HCT116 (cell line): ENCODE measurements around the gene MAP4. TPM values are rescaled to one million over a fixed set of nuclear protein-coding genes. Genes with fewer than 3 reads are reported as not detected.

Experiments used
- ATAC-seq: fragments of 200-7000 bp; cut with Tn5 transposase; 2 replicates; pipeline ENCODE4 v1.9.1; 2020; ENCODE audit warnings: mild to moderate bottlenecking, moderate library complexity
- BruUV-seq: library from RNA; stranded (reverse); fragments of 400-500 nt; replicated peaks from 2 replicates; lab custom pipeline; 2021; lab: Mats Ljungman, UMichigan
- CTCF ChIA-PET: fragments of 300-600 bp; sonication (Branson Sonifier 250); formaldehyde crosslinking; loops from one replicate; lab custom pipeline; 2021; ENCODE audit warnings: antibody characterized with exemption; lab: Charles Lee
- POLR2A ChIA-PET: fragments of 300-600, 350-600 bp; sonication (Branson Sonifier 250); formaldehyde crosslinking; loops from one replicate; lab custom pipeline; 2021; ENCODE audit warnings: antibody characterized with exemption; lab: Charles Lee
- RAD21 ChIA-PET, 2 experiments: fragments of 300-600 bp; sonication (Branson Sonifier 250); formaldehyde crosslinking; loops; one replicate each; lab custom pipeline; 2023; ENCODE audit warnings: low total read pairs in 2 of 2; ENCODE audit not compliant: uncharacterized antibody in 2 of 2, unreplicated experiment in 2 of 2, low non-redundant PET in 1 of 2; lab: Charles Lee
- DNase-seq: peaks from one replicate; pipeline ENCODE4 v3.0.0-alpha.2; 2010; ENCODE audit warnings: low read depth, low spot score
- H2AFZ ChIP-seq: fragments of 200-600 bp; shearing (Covaris generic), sonication (generic); 2 replicates; pipeline ENCODE4 v1.6.1; 2017; ENCODE audit warnings: low read depth, mixed run types, mixed read lengths, antibody characterized with exemption, low read length; ENCODE audit not compliant: poor library complexity, severe bottlenecking
- H3K27ac ChIP-seq: 2 replicates; pipeline ENCODE4 v1.5.1; 2012; ENCODE audit warnings: low read depth, low read length
- H3K27me3 ChIP-seq: fragments of 200-600 bp; sonication (generic); 2 replicates; pipeline ENCODE4 v1.6.1; 2016; ENCODE audit warnings: mixed run types, low read length, mixed read lengths; ENCODE audit not compliant: insufficient read depth
- H3K36me3 ChIP-seq, 2 experiments: fragments of 200-500 bp in 1 of 2; fragments of 200-600 bp in 1 of 2; sonication (Bioruptor generic) in 1 of 2; sonication (generic) in 1 of 2; 2 replicates each; pipeline versions ENCODE4 v1.5.1 to v1.6.1; 2014 to 2016; ENCODE audit warnings: low read length in 2 of 2, inconsistent platforms in 1 of 2, mixed read lengths in 1 of 2, mixed run types in 1 of 2; ENCODE audit not compliant: insufficient read depth in 2 of 2, control insufficient read depth in 1 of 2
- H3K4me1 ChIP-seq, 2 experiments: fragments of 200-600 bp in 1 of 2; sonication (generic) in 1 of 2; 2 replicates each; pipeline versions ENCODE4 v1.5.1 to v1.6.1; 2012 to 2017; ENCODE audit warnings: low read length in 2 of 2, inconsistent platforms in 1 of 2, mild to moderate bottlenecking in 1 of 2, mixed read lengths in 1 of 2, mixed run types in 1 of 2, moderate library complexity in 1 of 2; ENCODE audit not compliant: insufficient read depth in 2 of 2, control insufficient read depth in 1 of 2
- H3K4me2 ChIP-seq: fragments of 200-600 bp; sonication (generic); 2 replicates; pipeline ENCODE4 v1.6.1; 2017; ENCODE audit warnings: mixed run types, low read length, mixed read lengths
- H3K4me3 ChIP-seq, 2 experiments: fragments of 200-600 bp in 1 of 2; sonication (generic) in 1 of 2; replicated peaks in 1 of 2; 2 replicates each; pipeline ENCODE4 v1.5.1; 2011 to 2016; ENCODE audit warnings: low read length in 2 of 2, control low read depth in 1 of 2, low read depth in 1 of 2, mild to moderate bottlenecking in 1 of 2, mixed read lengths in 1 of 2, mixed run types in 1 of 2
- H3K79me2 ChIP-seq: fragments of 200-600 bp; sonication (generic); 2 replicates; pipeline ENCODE4 v1.6.1; 2017; ENCODE audit warnings: mild to moderate bottlenecking, mixed run types, low read length, moderate library complexity, mixed read lengths; ENCODE audit not compliant: insufficient read depth
- H3K9ac ChIP-seq: fragments of 200-600 bp; sonication (generic); 2 replicates; pipeline ENCODE4 v1.6.1; 2016; ENCODE audit warnings: low read length, mixed read lengths
- H3K9me2 ChIP-seq: fragments of 200-600 bp; sonication (generic), shearing (Covaris generic); 2 replicates; pipeline ENCODE4 v1.6.1; 2017; ENCODE audit warnings: mixed run types, mild to moderate bottlenecking, moderate library complexity; ENCODE audit not compliant: insufficient read depth
- H3K9me3 ChIP-seq, 2 experiments: fragments of 200-500 bp in 1 of 2; fragments of 200-600 bp in 1 of 2; sonication (Bioruptor generic) in 1 of 2; sonication (generic) in 1 of 2; 2 replicates each; pipeline ENCODE4 v1.6.1; 2014 to 2017; ENCODE audit warnings: low read length in 2 of 2, mixed read lengths in 2 of 2, inconsistent platforms in 1 of 2, low read depth in 1 of 2, mild to moderate bottlenecking in 1 of 2, mixed run types in 1 of 2, moderate library complexity in 1 of 2; ENCODE audit not compliant: control insufficient read depth in 1 of 2, insufficient read depth in 1 of 2
- H4K20me1 ChIP-seq: fragments of 200-600 bp; sonication (generic), shearing (Covaris generic); 2 replicates; pipeline ENCODE4 v1.6.1; 2017; ENCODE audit warnings: mixed run types, mild to moderate bottlenecking, moderate library complexity; ENCODE audit not compliant: insufficient read depth
- ATF3 ChIP-seq: IDR thresholded peaks from 2 replicates; pipeline ENCODE4 v1.6.1; 2012
- CBX3 ChIP-seq: IDR thresholded peaks from 2 replicates; pipeline ENCODE4 v1.6.1; 2012; ENCODE audit warnings: low read depth
- CEBPB ChIP-seq: IDR thresholded peaks from 2 replicates; pipeline ENCODE4 v1.6.1; 2012; ENCODE audit warnings: low read depth
- CTCF ChIP-seq, 3 experiments: fragments of 200-600 bp in 1 of 3; sonication (generic) in 1 of 3; IDR thresholded peaks in 2 of 3; conservative IDR thresholded peaks in 1 of 3; 2 replicates each; pipeline ENCODE4 v1.5.1; 2012 to 2017; ENCODE audit warnings: low read depth in 2 of 3, low read length in 2 of 3, antibody characterized with exemption in 1 of 3, borderline replicate concordance in 1 of 3, control low read depth in 1 of 3, mild to moderate bottlenecking in 1 of 3, mixed read lengths in 1 of 3, mixed run types in 1 of 3, moderate library complexity in 1 of 3; ENCODE audit not compliant: insufficient read depth in 1 of 3
- EGR1 ChIP-seq: IDR thresholded peaks from 2 replicates; pipeline ENCODE4 v1.6.1; 2012; ENCODE audit warnings: low read depth
- ELF1 ChIP-seq: IDR thresholded peaks from 2 replicates; pipeline ENCODE4 v1.6.1; 2012; ENCODE audit warnings: low read depth, borderline replicate concordance
- EZH2 ChIP-seq: fragments of 200-600 bp; sonication (generic); IDR thresholded peaks from 2 replicates; pipeline ENCODE4 v1.6.1; 2017; ENCODE audit warnings: antibody characterized with exemption, mixed run types
- EZH2phosphoT487 ChIP-seq: fragments of 200-600 bp; IDR thresholded peaks from 2 replicates; pipeline ENCODE4 v1.6.1; 2018; ENCODE audit warnings: antibody characterized with exemption, borderline replicate concordance
- JUND ChIP-seq: IDR thresholded peaks from 2 replicates; pipeline ENCODE4 v1.6.1; 2012
- MAX ChIP-seq: IDR thresholded peaks from 2 replicates; pipeline ENCODE4 v1.6.1; 2012
- RAD21 ChIP-seq: IDR thresholded peaks from 2 replicates; pipeline ENCODE4 v1.6.1; 2012; ENCODE audit warnings: low read depth, mild to moderate bottlenecking
- REST ChIP-seq: IDR thresholded peaks from 2 replicates; pipeline ENCODE4 v1.6.1; 2012; ENCODE audit warnings: low read depth
- TCF7L2 ChIP-seq: IDR thresholded peaks from 2 replicates; pipeline ENCODE4 v1.7.0; 2011; ENCODE audit warnings: borderline replicate concordance, inconsistent platforms; ENCODE audit not compliant: insufficient read depth, insufficient read length; ENCODE audit errors: extremely low read depth
- ZBTB33 ChIP-seq: IDR thresholded peaks from 2 replicates; pipeline ENCODE4 v1.6.1; 2011; ENCODE audit warnings: mild to moderate bottlenecking, low read length, moderate library complexity; ENCODE audit not compliant: insufficient replicate concordance; ENCODE audit errors: extremely low read depth
- ZFX ChIP-seq: fragments of 450-650 bp; IDR thresholded peaks from 2 replicates; pipeline ENCODE4 v1.6.1; 2017
- ZNF274 ChIP-seq: fragments of 200-500 bp; sonication (Bioruptor generic); IDR thresholded peaks from 2 replicates; pipeline ENCODE4 v1.6.1; 2014; ENCODE audit warnings: mild to moderate bottlenecking, low read depth, low read length, inconsistent platforms
- intact Hi-C: fragments of 100-400 bp; cut with micrococcal nuclease; formaldehyde crosslinking; loops from 2 replicates; pipeline ENCODE4 v1.10.0; 2022
- total RNA-seq: library from RNA; stranded (reverse); gene quantifications from one replicate; pipeline ENCODE4 v1.2.1, GENCODE V29; 2021; ENCODE audit not compliant: unreplicated experiment

The MAP4 gene
- total RNA-seq, 1 experiment from 2014 or later, result 200 TPM

GRCh38 chr3:47888986-47889757 lies 127.0 kb downstream of the MAP4 start:
- ATAC-seq (no peak), DNase-seq (no peak)
- Histone ChIP-seq H3K4me3 (no peak overlapping the region), H3K27ac (no peak overlapping the region), H3K9me2 (no peaks in the 10 kb centered on the region), H3K36me3 (peaks cover 3 to 11% of the 10 kb centered on the region in 2 experiments; a peak in 3 of 4 replicates), H3K27me3 (no peaks in the 10 kb centered on the region), H4K20me1 (peaks cover 7% of the 10 kb centered on the region; the same call in 1 of the 2 replicates), H2AFZ (no peak overlapping the region), H3K4me2 (no peak overlapping the region), H3K9ac (no peak overlapping the region), H3K4me1 (0 out of 4 replicates have a peak, but pooled peaks cover 0 to 5% of the 10 kb centered on the region in 2 experiments), H3K79me2 (no peaks in the 10 kb centered on the region), H3K9me3 (no peaks in the 10 kb centered on the region)
- RAD21 ChIA-PET, result no interaction called here
- BruUV-seq, result no TSS peak
- TF ChIP-seq EGR1 (no peak), CTCF (IDR thresholded peaks at IDR 0.05 in 2 of 3, conservative IDR thresholded peaks at IDR 0.05 in 1 of 3; ENCODE audit: borderline replicate concordance in 1 of 3, insufficient read depth in 1 of 3, low read depth in 2 of 3, low read length in 2 of 3) (no peak), ATF3 (no peak), CEBPB (no peak), REST (no peak), TCF7L2 (no peak), EZH2phosphoT487 (no peak), ZNF274 (no peak), ZFX (no peak), ELF1 (no peak), RAD21 (no peak), EZH2 (no peak), MAX (no peak), JUND (no peak), CBX3 (no peak), ZBTB33 (no peak)
- intact Hi-C loops, result no loop called here
- POLR2A ChIA-PET, result no interaction called here
- CTCF ChIA-PET, result no interaction called here
